ENCODE data around the gene ZNF439. TPM values are rescaled to one million over a fixed set of nuclear protein-coding genes. Genes with fewer than 3 reads are reported as not detected.
"Not testable (repeated sequence)": the region's sequence is repeated elsewhere in the genome, so short reads cannot be mapped to it uniquely, and the experiment has no call there.

The ZNF439 gene
- total RNA-seq, 3 donors from 2014 or later: 5.1 to 20.8 (median 13.8) TPM

DNA sequence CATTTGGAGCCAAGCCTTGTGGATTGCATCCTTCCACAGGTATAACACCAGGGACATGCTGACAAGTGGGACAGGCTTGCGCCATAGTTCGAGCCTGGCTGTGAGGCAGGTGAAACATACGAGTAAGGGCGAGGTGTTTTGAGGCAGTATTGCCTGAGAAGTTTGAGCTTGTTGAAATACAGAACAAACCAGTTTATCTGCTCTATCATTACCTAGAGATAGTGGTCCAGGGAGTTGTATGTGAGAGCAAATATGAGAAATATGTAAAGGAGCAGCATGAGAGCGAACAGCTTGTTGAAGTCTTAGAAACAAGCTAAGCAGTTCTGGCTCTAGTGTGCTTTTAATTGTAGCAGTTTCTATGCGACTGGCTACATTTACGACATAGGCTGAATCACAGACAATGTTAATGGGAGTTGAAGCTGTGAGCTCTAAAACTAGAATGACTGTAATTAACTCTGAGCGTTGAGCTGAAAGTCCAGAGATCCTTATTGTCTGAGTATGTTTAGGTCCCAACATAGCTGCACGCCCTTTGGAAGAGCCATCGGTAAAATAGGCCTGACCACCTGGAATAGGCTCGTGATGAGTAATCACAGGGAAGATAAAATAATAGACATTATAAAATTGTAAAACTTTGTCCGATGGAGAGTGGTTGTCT lies 8.2 kb downstream of the ZNF439 start:
- TF ChIP-seq POLR2A (IDR thresholded peaks at IDR 0.05) (no peak), POLR2AphosphoS5 (IDR thresholded peaks at IDR 0.05) (no peak)
- TF ChIP-seq, protein P1, sequence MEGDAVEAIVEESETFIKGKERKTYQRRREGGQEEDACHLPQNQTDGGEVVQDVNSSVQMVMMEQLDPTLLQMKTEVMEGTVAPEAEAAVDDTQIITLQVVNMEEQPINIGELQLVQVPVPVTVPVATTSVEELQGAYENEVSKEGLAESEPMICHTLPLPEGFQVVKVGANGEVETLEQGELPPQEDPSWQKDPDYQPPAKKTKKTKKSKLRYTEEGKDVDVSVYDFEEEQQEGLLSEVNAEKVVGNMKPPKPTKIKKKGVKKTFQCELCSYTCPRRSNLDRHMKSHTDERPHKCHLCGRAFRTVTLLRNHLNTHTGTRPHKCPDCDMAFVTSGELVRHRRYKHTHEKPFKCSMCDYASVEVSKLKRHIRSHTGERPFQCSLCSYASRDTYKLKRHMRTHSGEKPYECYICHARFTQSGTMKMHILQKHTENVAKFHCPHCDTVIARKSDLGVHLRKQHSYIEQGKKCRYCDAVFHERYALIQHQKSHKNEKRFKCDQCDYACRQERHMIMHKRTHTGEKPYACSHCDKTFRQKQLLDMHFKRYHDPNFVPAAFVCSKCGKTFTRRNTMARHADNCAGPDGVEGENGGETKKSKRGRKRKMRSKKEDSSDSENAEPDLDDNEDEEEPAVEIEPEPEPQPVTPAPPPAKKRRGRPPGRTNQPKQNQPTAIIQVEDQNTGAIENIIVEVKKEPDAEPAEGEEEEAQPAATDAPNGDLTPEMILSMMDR (IDR thresholded peaks at IDR 0.05): no peak
- no peak overlapping the region for H3K27ac ChIP-seq
- intact Hi-C loops (cut with DNase I; ENCODE audit: low total_unique reads): no loop called here
- peaks cover 43 to 70% of the 10 kb centered on the region in 2 donors for H3K9me3 ChIP-seq
- DNase-seq (ENCODE audit: low spot score in 2 of 2): no peak
- H3K36me3 ChIP-seq: no peaks in the 10 kb centered on the region
- H3K4me1 ChIP-seq: no peaks in the 10 kb centered on the region
- H3K4me3 ChIP-seq: no peak overlapping the region
- no peaks in the 10 kb centered on the region for H3K27me3 ChIP-seq

DNA sequence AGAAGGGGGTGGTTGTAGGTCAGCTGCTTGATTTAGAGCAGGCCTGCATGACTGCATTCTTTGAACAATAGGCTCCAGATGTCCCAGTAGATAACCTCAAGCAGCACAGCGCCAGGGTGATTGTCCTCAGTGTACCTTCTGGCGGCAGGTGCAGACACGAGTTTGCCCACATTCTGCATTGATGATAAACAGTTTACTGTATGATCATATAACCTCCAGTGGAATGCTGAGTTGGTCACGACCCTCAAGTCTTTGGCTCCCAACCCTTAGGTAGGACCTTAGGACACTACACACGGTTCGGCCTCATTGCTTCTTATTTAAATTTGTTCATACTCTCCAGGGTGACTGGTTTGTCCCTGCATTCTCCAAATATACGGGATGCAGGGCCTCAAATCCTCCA lies 12.2 kb downstream of the ZNF439 start:
- intact Hi-C loops (cut with DNase I; ENCODE audit: low total_unique reads): no loop called here
- Histone ChIP-seq H3K9me3 (peaks cover 74 to 94% of the 10 kb centered on the region in 2 donors), H3K27ac (no peak overlapping the region), H3K4me3 (no peak overlapping the region), H3K4me1 (no peaks in the 10 kb centered on the region), H3K27me3 (no peaks in the 10 kb centered on the region), H3K36me3 (no peaks in the 10 kb centered on the region)
- TF ChIP-seq, protein P1 (IDR thresholded peaks at IDR 0.05): no peak
- TF ChIP-seq POLR2A (IDR thresholded peaks at IDR 0.05) (no peak), POLR2AphosphoS5 (IDR thresholded peaks at IDR 0.05) (no peak)
- DNase-seq (ENCODE audit: low spot score in 2 of 2): no peak

- Histone ChIP-seq H3K4me1 (no peaks in the 10 kb centered on the region), H3K9me3 (peaks cover 80 to 98% of the 10 kb centered on the region in 2 donors), H3K36me3 (no peaks in the 10 kb centered on the region), H3K27ac (no peak overlapping the region), H3K4me3 (no peak overlapping the region), H3K27me3 (no peaks in the 10 kb centered on the region)
- TF ChIP-seq, protein P1 (IDR thresholded peaks at IDR 0.05): no peak
- no peak for TF ChIP-seq POLR2A (IDR thresholded peaks at IDR 0.05)
- no peak for TF ChIP-seq POLR2AphosphoS5 (IDR thresholded peaks at IDR 0.05)
- intact Hi-C loops (cut with DNase I; ENCODE audit: low total_unique reads): no loop called here
- no peak for DNase-seq (ENCODE audit: low spot score in 2 of 2)
These were observed 12.8 kb downstream of the ZNF439 start for GRCh38 chr19:11861301-11861700.

GRCh38 chr19:11867766-11868165 lies 19.2 kb downstream of the ZNF439 start:
- DNase-seq (ENCODE audit: low spot score in 2 of 2); H3K4me3 ChIP-seq; H3K27ac ChIP-seq; H3K4me1 ChIP-seq; intact Hi-C loops (cut with DNase I; ENCODE audit: low total_unique reads); H3K27me3 ChIP-seq: not testable (repeated sequence)
- peaks cover 11% of the 10 kb centered on the region for H3K36me3 ChIP-seq
- peaks cover 81 to 100% of the 10 kb centered on the region in 2 donors for H3K9me3 ChIP-seq

DNA sequence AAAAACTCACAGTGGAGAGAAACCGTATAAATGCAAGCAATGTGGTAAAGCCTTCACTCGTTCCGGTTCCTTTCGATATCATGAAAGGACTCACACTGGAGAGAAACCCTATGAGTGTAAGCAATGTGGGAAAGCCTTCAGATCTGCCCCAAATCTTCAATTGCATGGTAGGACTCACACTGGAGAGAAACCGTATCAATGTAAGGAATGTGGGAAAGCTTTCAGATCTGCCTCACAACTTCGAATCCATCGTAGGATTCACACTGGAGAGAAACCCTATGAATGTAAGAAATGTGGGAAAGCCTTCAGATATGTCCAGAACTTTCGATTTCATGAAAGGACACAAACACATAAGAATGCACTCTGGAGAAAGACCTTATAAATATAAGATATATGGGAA lies 19.7 kb downstream of the ZNF439 start:
- intact Hi-C loops (cut with DNase I; ENCODE audit: low total_unique reads): no loop called here
- H3K4me3 ChIP-seq: no peak overlapping the region
- H3K27ac ChIP-seq: no peak overlapping the region
- H3K36me3 ChIP-seq: peaks cover 11% of the 10 kb centered on the region
- H3K27me3 ChIP-seq: no peaks in the 10 kb centered on the region
- H3K4me1 ChIP-seq: no peaks in the 10 kb centered on the region
- DNase-seq (ENCODE audit: low spot score in 2 of 2): no peak
- TF ChIP-seq, protein P1 (IDR thresholded peaks at IDR 0.05): no peak
- no peak for TF ChIP-seq POLR2AphosphoS5 (IDR thresholded peaks at IDR 0.05)
- no peak for TF ChIP-seq POLR2A (IDR thresholded peaks at IDR 0.05)
- H3K9me3 ChIP-seq: peaks cover 78 to 99% of the 10 kb centered on the region in 2 donors

All from breast epithelium (tissue), 4 donors.